Left hindlimb (tissue), 1 donor: Measurements from ENCODE around the gene STEAP1B.

ENCODE experiments used
- DNase-seq: peaks from one replicate; pipeline ENCODE4 v3.0.0-alpha.2; 2018

STEAP1B gene

GRCh38 chr7:22397981-22398380 lies 102.0 kb downstream of the STEAP1B start:
- no peak for DNase-seq

GRCh38 chr7:22395222-22395621 lies 104.8 kb downstream of the STEAP1B start:
- no peak for DNase-seq

- DNase-seq: no peak
Measured at GRCh38 chr7:22394739-22395138, 105.2 kb downstream of the STEAP1B start.

- DNase-seq: no peak
Measured at GRCh38 chr7:22393913-22394729, 105.9 kb downstream of the STEAP1B start.

DNA sequence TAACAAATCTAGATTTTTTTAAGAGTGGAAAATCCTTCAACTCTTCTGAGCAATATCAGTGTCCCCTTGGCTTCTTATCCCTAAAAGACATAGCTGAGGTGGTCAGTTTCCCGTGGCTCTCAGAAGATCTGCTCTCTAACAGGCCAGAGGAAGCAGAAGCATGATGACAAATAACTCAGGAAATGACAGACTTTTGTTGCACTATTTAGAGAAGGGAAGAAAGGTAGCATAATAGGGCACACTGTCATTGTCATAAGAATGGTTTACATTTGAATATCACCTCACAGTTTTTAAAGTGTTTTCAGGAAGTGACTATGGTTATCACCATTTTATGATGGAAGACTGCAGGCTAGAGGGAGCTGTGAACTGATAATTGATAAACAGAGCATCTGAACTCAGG lies 109.5 kb downstream of the STEAP1B start:
- DNase-seq: no peak

DNA sequence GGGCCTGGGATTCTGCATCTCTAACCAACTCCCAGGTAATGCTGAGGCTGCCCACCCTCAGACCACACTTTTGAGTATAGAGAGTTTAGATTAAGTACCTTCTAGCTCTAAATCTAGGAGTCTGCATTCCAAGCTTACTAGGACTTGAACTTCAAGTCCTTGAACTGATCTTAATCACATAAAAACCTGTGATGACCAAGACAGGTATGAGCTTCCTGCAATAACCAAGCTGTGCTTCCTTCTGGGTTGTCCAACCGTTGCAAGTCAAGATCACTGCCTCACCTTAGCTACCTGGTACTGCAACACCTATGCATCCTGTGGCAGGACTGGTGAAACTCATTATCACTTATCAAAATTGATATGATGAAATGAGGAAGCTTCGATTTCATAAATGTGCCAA lies 110.1 kb downstream of the STEAP1B start:
- DNase-seq: no peak

GRCh38 chr7:22387583-22387982 lies 112.4 kb downstream of the STEAP1B start:
- no peak for DNase-seq

GRCh38 chr7:22386865-22387264 lies 113.1 kb downstream of the STEAP1B start:
- DNase-seq: no peak

- no peak for DNase-seq
Measured at GRCh38 chr7:22386206-22386858, 113.7 kb downstream of the STEAP1B start.

DNA sequence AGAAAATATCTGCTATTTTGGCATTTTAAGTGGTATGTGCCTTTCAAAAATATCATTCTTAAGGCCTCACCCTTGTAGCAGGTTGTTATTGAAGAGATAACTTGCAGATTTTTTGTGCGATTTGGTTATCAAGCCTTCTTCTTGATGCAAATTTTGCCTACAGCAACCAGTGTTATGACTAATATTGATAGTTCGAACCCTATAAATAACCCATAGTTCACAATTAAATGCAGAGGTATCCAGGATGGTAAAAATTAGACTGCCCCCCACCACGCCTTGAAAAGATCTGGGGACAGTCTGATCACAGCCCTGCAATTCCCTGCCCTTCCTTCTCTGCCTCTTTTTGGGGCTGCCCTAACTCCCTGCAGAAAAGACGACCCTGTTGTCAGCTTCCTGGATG lies 114.7 kb downstream of the STEAP1B start:
- no peak for DNase-seq

DNA sequence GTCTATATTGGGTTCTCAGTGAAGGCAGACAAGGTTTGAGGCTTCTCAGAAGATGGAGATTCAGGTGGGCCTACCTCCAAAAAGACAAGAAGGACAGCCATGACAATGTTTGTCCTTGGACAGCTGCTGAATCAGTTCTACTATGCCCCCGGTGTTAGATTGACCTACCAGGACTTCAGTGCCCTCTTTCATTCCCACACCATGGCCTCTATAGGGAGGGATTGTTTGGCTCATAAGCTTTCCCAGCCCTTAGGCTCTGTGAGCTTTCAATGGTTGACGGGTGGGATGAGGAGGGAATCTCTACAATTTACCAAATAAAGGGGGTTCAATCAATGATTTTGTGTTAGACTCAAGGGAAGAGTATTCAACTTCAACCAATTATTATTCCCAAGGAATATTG lies 119.7 kb downstream of the STEAP1B start:
- DNase-seq: no peak

DNA sequence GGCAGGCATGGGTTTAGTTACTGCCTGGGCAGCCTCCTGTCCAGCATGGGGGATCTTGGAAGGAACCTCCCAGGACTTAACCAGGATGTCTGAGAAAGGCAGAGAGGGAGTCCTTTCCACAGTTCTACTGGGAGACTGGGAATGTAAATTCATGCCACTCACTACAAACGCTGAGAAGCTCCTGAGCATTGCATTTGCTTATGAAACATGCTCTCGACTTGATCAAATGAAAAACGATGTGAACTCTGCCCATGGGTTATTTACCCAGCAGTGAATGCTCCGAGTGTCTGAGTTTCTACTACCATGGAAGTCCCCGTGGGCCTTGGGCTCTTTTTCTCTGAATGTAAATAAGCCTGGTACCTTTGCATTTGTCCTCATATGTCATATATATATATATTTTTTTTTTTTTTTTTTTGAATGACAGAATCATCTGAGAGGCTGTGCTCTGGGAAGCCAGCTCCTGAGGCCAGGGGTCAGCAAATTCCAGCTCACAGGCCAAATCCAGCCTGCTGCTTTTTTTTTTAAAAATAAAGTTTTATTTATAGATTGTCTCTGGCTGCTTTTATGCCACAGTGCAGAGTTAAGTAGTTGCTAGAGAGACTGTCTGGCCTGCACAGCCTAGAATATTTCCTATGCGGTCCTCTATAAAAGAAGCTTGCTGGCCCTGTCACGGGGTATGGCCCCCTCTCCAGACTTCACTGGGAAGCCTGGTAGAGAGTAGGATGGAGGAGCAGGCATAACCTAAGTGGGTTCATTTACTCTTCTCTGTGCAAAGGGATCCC lies 121.6 kb downstream of the STEAP1B start:
- DNase-seq: no peak

GRCh38 chr7:22377703-22378102 lies 122.3 kb downstream of the STEAP1B start:
- DNase-seq: no peak

GRCh38 chr7:22375359-22376048 lies 124.5 kb downstream of the STEAP1B start:
- DNase-seq: no peak

- no peak for DNase-seq
Measured at GRCh38 chr7:22373911-22374310, 126.1 kb downstream of the STEAP1B start.

- no peak for DNase-seq
Measured at GRCh38 chr7:22373388-22373787, 126.6 kb downstream of the STEAP1B start.

- DNase-seq: no peak
Measured at GRCh38 chr7:22372863-22373262, 127.1 kb downstream of the STEAP1B start.

- DNase-seq: no peak
Measured at GRCh38 chr7:22371878-22372277, 128.1 kb downstream of the STEAP1B start.
